GM12892 (cell line): ENCODE data around the gene RASSF8.

Experiments used
- DNase-seq: peaks from one replicate; pipeline ENCODE4 v3.0.0; 2011; ENCODE audit not compliant: insufficient read length
- FAIRE-seq: peaks from 2 replicates; lab custom pipeline; 2011; peaks lifted over from hg19 to GRCh38; lab: Jason Lieb, UNC
- POLR2A ChIP-seq: IDR thresholded peaks from 2 replicates; pipeline ENCODE4 v1.6.1; 2011; ENCODE audit warnings: low read depth, low read length, control low read depth
- POLR2AphosphoS5 ChIP-seq: IDR thresholded peaks from 2 replicates; pipeline ENCODE4 v1.6.1; 2011; ENCODE audit warnings: low read depth, low read length, control low read depth
- TAF1 ChIP-seq: IDR thresholded peaks from 2 replicates; pipeline ENCODE4 v1.6.1; 2011; ENCODE audit warnings: low read depth, mild to moderate bottlenecking, control low read depth, low read length, borderline replicate concordance

The RASSF8 gene

GRCh38 chr12:26034371-26035142 is 76.1 kb downstream of the RASSF8 start:
- no peak for FAIRE-seq
- TF ChIP-seq TAF1 = no peak
- TF ChIP-seq POLR2AphosphoS5 = no peak
- no peak for TF ChIP-seq POLR2A
- DNase-seq = no peak

- TF ChIP-seq POLR2AphosphoS5 (no peak), POLR2A (no peak), TAF1 (no peak)
- no peak for FAIRE-seq
- no peak for DNase-seq
These were observed 78.4 kb downstream of the RASSF8 start for GRCh38 chr12:26036877-26037276.

GRCh38 chr12:26037615-26038220 is 79.2 kb downstream of the RASSF8 start:
- no peak for FAIRE-seq
- TF ChIP-seq TAF1 (no peak), POLR2A (no peak), POLR2AphosphoS5 (no peak)
- no peak for DNase-seq

GRCh38 chr12:26042645-26043044 is 84.2 kb downstream of the RASSF8 start:
- DNase-seq = no peak

GRCh38 chr12:26043135-26044006 is 84.9 kb downstream of the RASSF8 start:
- TF ChIP-seq POLR2AphosphoS5 (no peak), POLR2A (no peak), TAF1 (no peak)
- DNase-seq (no peak), FAIRE-seq (no peak)

More at GRCh38 chr12:26042645-26043044, 84.2 kb downstream of the RASSF8 start:
- no peak for TF ChIP-seq TAF1
- no peak for TF ChIP-seq POLR2A
- no peak for TF ChIP-seq POLR2AphosphoS5
- no peak for FAIRE-seq

- DNase-seq (no peak), FAIRE-seq (no peak)
- no peak for TF ChIP-seq POLR2AphosphoS5
- TF ChIP-seq TAF1 = no peak
- no peak for TF ChIP-seq POLR2A
These were observed 85.5 kb downstream of the RASSF8 start for GRCh38 chr12:26044007-26044394.

- no peak for DNase-seq
- FAIRE-seq = no peak
- TF ChIP-seq TAF1 = no peak
- TF ChIP-seq POLR2A = no peak
- no peak for TF ChIP-seq POLR2AphosphoS5
These were observed 86.1 kb downstream of the RASSF8 start for GRCh38 chr12:26044592-26044991.

GRCh38 chr12:26046203-26046602 is 87.7 kb downstream of the RASSF8 start:
- DNase-seq (no peak), FAIRE-seq (no peak)
- no peak for TF ChIP-seq POLR2AphosphoS5
- TF ChIP-seq POLR2A = no peak
- no peak for TF ChIP-seq TAF1

- no peak for FAIRE-seq
- TF ChIP-seq POLR2A (no peak), POLR2AphosphoS5 (no peak), TAF1 (no peak)
- DNase-seq = no peak
These were observed 88.4 kb downstream of the RASSF8 start for GRCh38 chr12:26046906-26047305.

- FAIRE-seq (no peak), DNase-seq (no peak)
- TF ChIP-seq POLR2A (no peak), TAF1 (no peak), POLR2AphosphoS5 (no peak)
These were observed 89.1 kb downstream of the RASSF8 start for GRCh38 chr12:26047401-26048226.

- DNase-seq (no peak), FAIRE-seq (no peak)
- TF ChIP-seq TAF1 (no peak), POLR2AphosphoS5 (no peak), POLR2A (no peak)
These were observed 94.2 kb downstream of the RASSF8 start for GRCh38 chr12:26052652-26053051.

- TF ChIP-seq POLR2AphosphoS5 = no peak
- FAIRE-seq (no peak), DNase-seq (no peak)
These were observed 95.9 kb downstream of the RASSF8 start for GRCh38 chr12:26054383-26054782.
